Activated CD4-positive, alpha-beta T cell treated with anti-CD3 and anti-CD28 coated beads for 1 hour (primary cell): Measurements from ENCODE around the gene ZMYM4.
"Not testable (repeated sequence)": the region's sequence is repeated elsewhere in the genome, so short reads cannot be mapped to it uniquely, and the experiment has no call there.

Experiments
- DNase-seq: peaks from one replicate; pipeline ENCODE4 v3.0.0-alpha.2; 2020

Gene ZMYM4

DNA sequence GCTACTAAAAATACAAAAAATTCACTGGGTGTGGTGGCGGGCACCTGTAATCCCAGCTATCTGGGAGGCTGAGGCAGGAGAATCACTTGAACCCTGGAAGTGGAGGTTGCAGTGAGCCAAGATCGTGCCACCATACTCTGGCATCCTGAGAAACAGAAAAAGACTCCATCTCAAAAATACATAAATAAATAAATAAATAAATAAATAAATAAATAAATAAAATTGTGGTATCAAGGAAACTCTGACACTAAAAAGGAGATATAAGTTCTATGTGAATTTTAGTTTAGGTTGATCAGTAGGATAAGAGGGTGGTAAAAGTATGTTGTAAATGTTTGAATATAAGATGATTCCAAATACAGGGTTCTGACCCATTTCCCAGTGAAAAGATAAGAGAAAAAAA, 63.1 kb downstream of the ZMYM4 start:
- DNase-seq: not testable (repeated sequence)

- no peak for DNase-seq
These were observed 66.0 kb downstream of the ZMYM4 start for GRCh38 chr1:35334485-35334884.

GRCh38 chr1:35340519-35340918, 72.0 kb downstream of the ZMYM4 start:
- no peak for DNase-seq

- no peak for DNase-seq
These were observed 77.0 kb downstream of the ZMYM4 start for GRCh38 chr1:35345439-35345981.

- DNase-seq: no peak
These were observed 82.4 kb downstream of the ZMYM4 start for GRCh38 chr1:35350872-35351271.

DNA sequence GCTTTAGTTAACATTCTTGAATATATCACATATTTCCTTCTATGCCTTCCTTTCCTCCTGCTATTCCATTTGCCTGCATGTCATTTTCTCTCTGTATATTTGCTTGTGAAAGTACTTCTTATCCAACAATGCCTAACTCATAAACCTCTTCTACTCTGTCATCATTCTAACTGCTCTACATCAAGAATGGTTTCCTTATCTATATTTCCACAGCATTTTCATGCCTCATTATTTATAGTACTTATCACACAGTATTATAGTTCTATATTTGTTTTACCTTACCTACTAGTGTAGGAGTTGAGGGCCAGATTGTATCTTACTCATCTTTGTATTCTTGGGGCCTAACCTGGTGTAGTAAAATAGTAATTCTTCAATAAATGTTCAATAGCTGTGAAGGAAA, 91.5 kb downstream of the ZMYM4 start:
- no peak for DNase-seq

DNA sequence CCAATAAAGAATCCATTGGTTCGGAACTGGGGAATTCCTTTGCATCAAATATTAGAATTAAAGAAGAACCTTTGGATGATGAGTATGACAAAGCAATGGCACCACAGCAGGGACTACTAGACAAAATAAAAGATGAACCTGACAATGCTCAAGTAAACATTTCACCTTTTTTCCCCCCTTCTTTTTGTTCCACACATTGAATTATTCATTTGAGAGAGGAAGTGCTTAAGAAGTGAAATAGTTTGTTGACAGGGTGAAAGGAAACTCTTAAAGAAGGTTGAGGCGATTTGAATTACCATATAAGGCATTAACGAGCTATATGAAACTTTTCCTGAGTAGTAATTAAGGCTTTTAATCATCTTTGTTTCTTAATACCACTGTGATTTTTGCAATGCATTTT, 93.1 kb downstream of the ZMYM4 start:
- DNase-seq: no peak

DNA sequence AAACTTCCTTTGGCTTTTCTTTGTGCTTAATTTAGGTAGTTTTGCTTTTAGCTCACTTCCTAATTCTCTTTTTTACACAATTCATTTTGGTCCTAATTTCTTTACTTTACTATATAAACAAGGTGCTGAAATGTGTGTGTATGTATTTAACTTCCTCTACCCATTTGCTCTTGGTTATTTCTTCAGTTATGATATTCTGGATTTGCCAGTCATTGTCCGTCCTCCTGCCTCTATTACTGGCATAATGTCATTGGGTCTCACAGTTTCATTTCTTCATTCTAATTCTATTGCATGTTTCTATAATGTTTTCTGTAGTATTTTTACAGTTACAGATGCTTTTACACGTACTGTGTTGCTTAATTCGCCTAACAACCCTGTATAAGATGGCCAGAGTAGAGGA, 96.2 kb downstream of the ZMYM4 start:
- DNase-seq: no peak

DNA sequence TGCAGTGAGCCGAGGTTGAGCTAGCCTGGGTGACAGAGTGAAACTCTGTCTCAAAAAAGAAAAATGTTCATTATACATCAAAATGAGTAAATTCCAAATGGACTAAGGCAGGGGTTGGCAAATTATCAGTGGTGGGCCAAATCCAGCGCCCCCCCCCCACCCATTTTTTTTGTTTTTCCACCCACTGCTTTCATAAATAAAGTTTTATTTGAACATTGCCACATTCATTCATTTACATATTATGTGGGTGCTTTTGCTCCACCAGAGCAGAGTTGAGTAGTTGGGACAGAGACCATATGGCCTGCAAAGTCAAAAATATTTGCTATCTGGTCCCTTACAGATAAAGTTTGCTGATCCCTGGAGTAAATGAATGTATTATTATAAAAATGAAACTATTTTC, 99.4 kb downstream of the ZMYM4 start:
- DNase-seq: no peak

DNA sequence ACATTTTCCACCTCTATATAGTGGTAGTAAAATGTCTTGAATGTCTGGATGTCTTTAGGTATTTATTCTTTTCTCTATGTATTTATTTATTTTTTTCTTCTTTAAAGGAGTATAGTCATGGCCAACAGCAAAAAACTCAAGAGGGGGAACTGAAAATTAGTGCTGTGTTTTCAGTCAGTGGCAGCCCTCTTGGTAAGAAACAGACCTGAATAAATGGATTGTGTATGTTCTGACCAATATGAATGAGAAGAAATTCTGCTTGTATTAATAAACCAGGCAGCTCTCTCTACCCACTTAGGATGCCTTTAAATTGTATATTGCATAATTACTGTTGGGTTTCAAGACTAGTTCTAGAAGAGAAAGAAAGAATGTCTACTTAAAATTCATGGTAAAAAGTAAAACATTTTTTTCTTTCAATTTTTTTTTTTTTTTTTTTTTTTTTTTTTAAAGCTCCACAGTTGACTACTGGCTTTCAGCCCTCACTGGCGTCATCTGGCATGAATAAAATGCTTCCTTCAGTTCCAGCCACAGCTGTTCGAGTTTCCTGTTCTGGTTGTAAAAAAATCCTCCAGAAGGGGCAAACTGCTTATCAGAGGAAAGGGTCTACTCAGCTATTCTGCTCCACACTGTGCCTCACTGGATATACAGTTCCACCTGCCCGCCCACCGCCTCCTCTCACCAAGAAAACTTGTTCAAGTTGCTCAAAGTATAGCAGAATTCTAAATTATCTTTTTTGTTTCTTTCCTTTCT, 101.6 kb downstream of the ZMYM4 start:
- DNase-seq: no peak

DNA sequence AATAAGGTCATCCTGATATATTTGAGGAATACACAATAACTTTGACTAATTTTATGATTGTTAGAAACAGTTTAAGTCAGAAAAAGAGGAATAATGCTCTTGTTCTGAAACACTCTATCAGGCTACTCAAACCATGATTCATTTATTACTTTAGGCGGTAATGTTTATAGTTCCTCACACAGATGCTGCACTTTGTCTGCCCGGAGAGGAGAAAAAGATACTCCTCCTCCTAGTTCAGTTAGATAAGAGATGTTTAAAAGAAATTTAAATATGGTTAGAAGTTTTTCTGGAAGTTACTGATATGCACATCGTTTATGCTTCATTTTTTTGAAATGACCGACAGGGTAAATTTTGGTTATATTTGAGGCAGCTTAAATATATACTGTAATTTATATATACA, 103.0 kb downstream of the ZMYM4 start:
- DNase-seq: no peak

DNA sequence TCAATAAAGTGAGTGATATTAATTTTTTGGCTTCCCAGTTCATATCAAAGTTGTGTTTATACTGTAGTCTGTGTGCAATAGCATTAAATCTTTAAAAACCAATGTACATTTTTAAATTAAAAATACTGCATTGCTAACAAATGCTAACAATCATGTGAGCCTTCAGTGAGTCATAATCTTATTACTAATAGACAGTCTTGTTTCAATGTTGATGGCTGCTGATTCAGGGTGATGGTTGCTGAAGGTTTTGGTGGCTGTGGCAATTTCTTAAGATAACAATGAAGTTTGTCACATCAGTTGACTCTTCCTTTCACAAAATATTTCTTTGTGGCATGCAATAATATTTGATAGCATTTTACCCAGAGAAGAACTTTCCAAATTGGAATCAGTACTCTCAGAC, 109.0 kb downstream of the ZMYM4 start:
- DNase-seq: no peak

DNA sequence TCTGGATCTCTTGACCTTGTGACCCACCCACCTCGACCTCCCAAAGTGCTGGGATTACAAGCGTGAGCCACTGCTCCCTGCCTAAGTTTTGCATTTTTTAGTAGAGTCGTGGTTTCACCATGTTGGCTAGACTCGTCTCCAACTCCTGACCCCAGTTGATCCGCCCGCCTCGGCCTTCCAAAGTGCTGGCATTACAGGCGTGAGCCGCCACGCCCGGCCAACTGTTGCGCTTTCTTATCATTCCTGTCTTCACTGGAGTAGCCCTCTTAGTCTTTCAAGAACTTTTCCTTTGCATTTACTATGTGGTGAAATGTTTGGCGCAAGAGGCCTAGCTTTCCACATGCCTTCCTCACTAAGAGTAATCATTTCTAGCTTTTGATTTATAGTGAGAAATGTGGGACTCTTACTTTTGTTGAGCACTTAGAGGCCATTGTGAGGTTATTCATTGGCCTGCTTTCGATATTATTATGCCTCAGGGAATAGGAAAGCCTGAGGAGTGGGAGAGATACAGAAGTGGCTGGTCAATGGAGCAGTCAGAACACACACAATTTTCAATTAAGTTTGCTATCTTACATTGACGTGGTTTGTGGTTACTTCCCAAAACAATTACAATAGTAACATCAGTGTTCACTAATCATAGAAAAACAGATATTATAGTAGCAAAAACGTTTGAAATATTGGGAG, 111.0 kb downstream of the ZMYM4 start:
- DNase-seq: no peak

GRCh38 chr1:35380111-35380510, 111.6 kb downstream of the ZMYM4 start:
- not testable (repeated sequence) for DNase-seq

GRCh38 chr1:35382107-35382506, 113.6 kb downstream of the ZMYM4 start:
- no peak for DNase-seq

- DNase-seq: no peak
These were observed 117.8 kb downstream of the ZMYM4 start for GRCh38 chr1:35386290-35386689.

- DNase-seq: no peak
These were observed 118.5 kb downstream of the ZMYM4 start for GRCh38 chr1:35386959-35387358.

DNA sequence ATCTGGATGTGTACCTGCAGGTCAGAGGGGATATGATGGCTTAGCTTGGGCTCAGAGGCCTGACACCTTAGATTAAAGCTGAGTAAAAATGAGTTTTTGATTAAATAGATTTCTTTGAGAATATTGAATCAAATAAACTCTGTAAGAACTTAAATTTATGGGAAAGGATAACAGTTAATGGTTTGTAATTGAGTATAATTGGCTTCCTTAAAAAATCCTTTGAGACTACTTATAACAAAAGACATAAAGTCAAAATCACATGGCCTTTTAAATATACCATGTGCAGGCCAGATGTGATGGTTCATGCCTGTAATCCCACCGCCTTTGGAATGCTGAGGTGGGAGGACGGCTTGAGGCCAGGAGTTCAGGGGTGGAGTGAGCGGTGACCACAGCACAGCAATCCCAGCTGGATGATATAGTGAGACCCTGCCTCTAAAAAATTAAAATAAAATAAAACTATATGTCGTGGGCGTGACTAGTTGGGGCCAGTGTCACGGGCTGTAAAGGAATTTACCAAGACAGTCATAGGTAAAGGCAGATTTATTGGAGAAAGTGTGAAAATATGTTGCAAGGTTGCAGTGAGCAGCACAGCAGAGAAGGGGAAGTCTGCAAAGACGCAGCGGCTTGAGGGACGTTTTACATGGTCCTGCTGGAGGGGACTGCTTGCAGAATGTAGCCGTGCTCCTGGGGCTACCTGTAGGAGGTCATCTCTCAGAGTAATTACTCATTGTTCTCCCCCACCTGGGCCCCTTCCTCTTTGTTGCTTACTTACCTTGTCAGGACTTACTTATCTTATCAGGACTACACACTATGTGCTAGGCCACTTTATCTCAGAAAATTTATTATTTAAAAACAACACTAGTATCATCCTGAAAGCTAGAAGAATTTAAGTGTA, 122.3 kb downstream of the ZMYM4 start:
- DNase-seq: no peak

GRCh38 chr1:35394386-35394785, 125.9 kb downstream of the ZMYM4 start:
- DNase-seq: no peak

DNA sequence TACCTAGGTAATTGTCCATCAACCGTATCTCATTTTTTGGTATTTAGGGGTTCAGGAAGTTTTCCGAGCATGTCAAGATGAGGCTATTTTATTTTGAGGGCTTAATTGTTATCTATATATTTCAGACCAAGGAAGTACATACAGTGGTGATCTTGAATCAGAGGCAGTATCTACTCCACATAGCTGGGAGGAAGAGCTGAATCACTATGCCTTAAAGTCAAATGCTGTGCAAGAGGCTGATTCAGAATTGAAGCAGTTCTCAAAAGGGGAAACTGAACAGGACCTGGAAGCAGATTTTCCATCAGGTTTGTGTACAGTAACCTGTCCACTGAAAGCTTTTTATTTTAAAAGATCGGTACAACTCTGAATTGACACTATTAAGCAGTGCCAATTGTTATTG, 130.2 kb downstream of the ZMYM4 start:
- no peak for DNase-seq

DNA sequence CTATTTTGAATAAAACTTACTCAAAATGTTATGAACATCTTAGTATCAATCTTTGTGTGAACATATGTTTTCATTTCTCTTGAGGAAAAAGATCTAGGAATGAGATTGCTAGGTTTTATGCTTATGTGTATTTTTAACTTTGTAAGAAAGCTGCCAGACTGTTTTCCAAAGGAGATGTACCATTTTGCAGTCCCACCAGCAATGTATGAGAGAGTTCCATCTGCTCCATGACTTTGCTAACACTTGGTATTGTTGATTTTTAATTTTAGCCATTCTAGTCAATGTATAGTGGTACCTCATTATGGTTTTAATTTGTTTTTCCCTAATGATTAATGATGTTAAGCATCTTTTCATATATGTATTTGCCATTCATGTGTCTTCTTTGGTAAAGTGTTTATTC, 132.5 kb downstream of the ZMYM4 start:
- DNase-seq: no peak

GRCh38 chr1:35406103-35406502, 137.6 kb downstream of the ZMYM4 start:
- no peak for DNase-seq

DNA sequence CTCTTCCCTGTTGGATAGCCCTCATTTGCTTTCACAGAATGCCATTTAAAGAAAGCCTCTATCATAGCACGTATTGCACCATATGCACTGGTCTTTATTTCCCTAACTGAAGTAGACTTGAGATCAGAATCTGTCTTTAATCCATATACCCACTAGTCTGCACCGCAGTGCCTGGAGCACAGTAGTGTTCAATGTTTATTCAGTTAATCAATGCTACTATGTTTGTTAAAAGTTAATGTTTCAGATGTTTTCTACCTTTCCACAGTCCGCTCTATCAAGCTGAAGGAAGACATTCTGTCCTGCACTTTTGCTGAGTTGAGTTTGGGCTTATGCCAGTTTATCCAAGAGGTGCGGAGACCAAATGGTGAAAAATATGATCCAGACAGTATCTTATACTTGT, 139.2 kb downstream of the ZMYM4 start:
- no peak for DNase-seq
